Endodermal cell (in vitro differentiated cells): ENCODE results near the gene SRRT. TPM values are rescaled to one million over a fixed set of nuclear protein-coding genes. Genes with fewer than 3 reads are reported as not detected.
A peak's percentile ranks its signal among the peaks of the same experiment; 100 is the strongest.

Experiments used
- DNase-seq: peaks from one replicate; pipeline ENCODE4 v3.0.0-alpha.2; 2017
- H3K27ac ChIP-seq: 2 replicates; pipeline ENCODE4 v1.5.1; 2013; ENCODE audit warnings: mild to moderate bottlenecking, low read depth, low read length, moderate library complexity
- H3K27me3 ChIP-seq: 2 replicates; pipeline ENCODE4 v1.6.1; 2013; ENCODE audit warnings: mild to moderate bottlenecking, low read length, moderate library complexity; ENCODE audit not compliant: insufficient read depth, control insufficient read depth, poor library complexity, severe bottlenecking
- H3K36me3 ChIP-seq: 2 replicates; pipeline ENCODE4 v1.7.0; 2013; ENCODE audit warnings: mild to moderate bottlenecking, low read length, moderate library complexity; ENCODE audit not compliant: control insufficient read depth, insufficient read depth
- H3K4me1 ChIP-seq: one replicate; pipeline ENCODE4 v1.7.0; 2013; ENCODE audit warnings: low read length; ENCODE audit not compliant: control insufficient read depth, insufficient read depth
- H3K4me3 ChIP-seq: 2 replicates; pipeline ENCODE4 v1.5.1; 2013; ENCODE audit warnings: mild to moderate bottlenecking, low read length, moderate library complexity
- H3K9ac ChIP-seq: 2 replicates; pipeline ENCODE4 v1.6.1; 2013; ENCODE audit warnings: mild to moderate bottlenecking, low read length, moderate library complexity; ENCODE audit not compliant: poor library complexity, severe bottlenecking; ENCODE audit errors: extremely low read depth
- H3K9me3 ChIP-seq: 2 replicates; pipeline ENCODE4 v1.6.1; 2013; ENCODE audit warnings: mild to moderate bottlenecking, low read length, moderate library complexity; ENCODE audit not compliant: control insufficient read depth
- H3K27ac Mint-ChIP-seq: 2 replicates; pipeline ENCODE4 v1.8.0; 2020; ENCODE audit warnings: mixed read lengths
- H3K27me3 Mint-ChIP-seq: 2 replicates; pipeline ENCODE4 v1.8.0; 2021; ENCODE audit warnings: mild to moderate bottlenecking, mixed read lengths; ENCODE audit not compliant: insufficient read depth
- H3K36me3 Mint-ChIP-seq: 2 replicates; pipeline ENCODE4 v1.8.0; 2020; ENCODE audit warnings: low read depth, mixed read lengths
- H3K4me1 Mint-ChIP-seq: 2 replicates; pipeline ENCODE4 v1.8.0; 2020; ENCODE audit warnings: mixed read lengths
- H3K4me3 Mint-ChIP-seq: 2 replicates; pipeline ENCODE4 v1.8.0; 2020; ENCODE audit warnings: mild to moderate bottlenecking, moderate library complexity, mixed read lengths
- H3K9me3 Mint-ChIP-seq: 2 replicates; pipeline ENCODE4 v1.8.0; 2020; ENCODE audit warnings: mild to moderate bottlenecking, mixed read lengths
- WGBS, 2 experiments: methylation state at CpG; one replicate each; pipeline versions ENCODE4 v1.1.5 to v1.1.7; 2013; ENCODE audit warnings: missing lambda C conversion rate in 2 of 2, mixed read lengths in 1 of 2; ENCODE audit not compliant: insufficient coverage in 1 of 2, insufficient read length in 1 of 2; 5-methylcytosine and 5-hydroxymethylcytosine counted together
- long read RNA-seq, 4 experiments: library from polyadenylated mRNA in 2 of 4; library from RNA in 1 of 4; library from capped mRNA in 1 of 4; stranded (forward) in 3 of 4; unstranded in 1 of 4; transcript quantifications; one replicate each; pipeline ENCODE4 v2.0.0, GENCODE V29; 2020 to 2021; ENCODE audit warnings: inconsistent platforms in 1 of 4
- polyA plus RNA-seq, 2 experiments: library from polyadenylated mRNA; stranded (reverse); fragments of 50-300 nt; gene quantifications; one replicate each; pipeline ENCODE4 v1.2.3, GENCODE V29; 2013
- total RNA-seq, 2 donors: library from RNA; stranded (reverse); fragmentation: NEBNext Ultra II Directional in 1 of 2; extraction: Animal tissue kit (Norgen Biotek cat#: 25700) in 1 of 2; gene quantifications; 2 replicates in 1 of 2; 3 replicates in 1 of 2; pipeline ENCODE4 v1.2.1, GENCODE V29; 2021
- TF ChIP-seq, protein P1 (sequence below): fragments of 200-600 bp; sonication (generic); conservative IDR thresholded peaks from 2 replicates; pipeline ENCODE4 v1.5.0; 2021; ENCODE audit warnings: antibody characterized with exemption, mild to moderate bottlenecking

SRRT gene, protein sequence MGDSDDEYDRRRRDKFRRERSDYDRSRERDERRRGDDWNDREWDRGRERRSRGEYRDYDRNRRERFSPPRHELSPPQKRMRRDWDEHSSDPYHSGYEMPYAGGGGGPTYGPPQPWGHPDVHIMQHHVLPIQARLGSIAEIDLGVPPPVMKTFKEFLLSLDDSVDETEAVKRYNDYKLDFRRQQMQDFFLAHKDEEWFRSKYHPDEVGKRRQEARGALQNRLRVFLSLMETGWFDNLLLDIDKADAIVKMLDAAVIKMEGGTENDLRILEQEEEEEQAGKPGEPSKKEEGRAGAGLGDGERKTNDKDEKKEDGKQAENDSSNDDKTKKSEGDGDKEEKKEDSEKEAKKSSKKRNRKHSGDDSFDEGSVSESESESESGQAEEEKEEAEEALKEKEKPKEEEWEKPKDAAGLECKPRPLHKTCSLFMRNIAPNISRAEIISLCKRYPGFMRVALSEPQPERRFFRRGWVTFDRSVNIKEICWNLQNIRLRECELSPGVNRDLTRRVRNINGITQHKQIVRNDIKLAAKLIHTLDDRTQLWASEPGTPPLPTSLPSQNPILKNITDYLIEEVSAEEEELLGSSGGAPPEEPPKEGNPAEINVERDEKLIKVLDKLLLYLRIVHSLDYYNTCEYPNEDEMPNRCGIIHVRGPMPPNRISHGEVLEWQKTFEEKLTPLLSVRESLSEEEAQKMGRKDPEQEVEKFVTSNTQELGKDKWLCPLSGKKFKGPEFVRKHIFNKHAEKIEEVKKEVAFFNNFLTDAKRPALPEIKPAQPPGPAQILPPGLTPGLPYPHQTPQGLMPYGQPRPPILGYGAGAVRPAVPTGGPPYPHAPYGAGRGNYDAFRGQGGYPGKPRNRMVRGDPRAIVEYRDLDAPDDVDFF
- 100 to 1,000 TPM; 186 to 236 TPM for total RNA-seq
- polyA plus RNA-seq (2013, experiment 1 of 2) = 161 TPM
- 142 TPM for polyA plus RNA-seq (2013, experiment 2 of 2)
- long read RNA-seq, experiment 1, partial matches to known transcripts = 32 of 36 reads
- long read RNA-seq, experiment 1, other reads (novel, unspliced or antisense) = 3 of 36 reads
- long read RNA-seq, experiment 2, transcript SRRT-213 (20 exons, 2,905 nt) = major isoform, 56 of 197 reads
- long read RNA-seq, experiment 2, transcript SRRT-216 (20 exons, 2,955 nt) = minor isoform, 30 of 197 reads
- long read RNA-seq, experiment 2, transcript SRRT-217 (20 exons, 2,893 nt) = minor isoform, 15 of 197 reads
- long read RNA-seq, experiment 2, transcript SRRT-215 (20 exons, 2,964 nt) = minor isoform, 34 of 197 reads
- long read RNA-seq, experiment 2, partial matches to known transcripts = 32 of 197 reads
- long read RNA-seq, experiment 2, other reads (novel, unspliced or antisense) = 30 of 197 reads
- long read RNA-seq, experiment 3, transcript SRRT-213 (20 exons, 2,905 nt) = major isoform, 211 of 588 reads
- long read RNA-seq, experiment 3, transcript SRRT-215 (20 exons, 2,964 nt) = minor isoform, 129 of 588 reads
- long read RNA-seq, experiment 3, transcript SRRT-217 (20 exons, 2,893 nt) = minor isoform, 79 of 588 reads
- long read RNA-seq, experiment 3, transcript SRRT-216 (20 exons, 2,955 nt) = minor isoform, 77 of 588 reads
- long read RNA-seq, experiment 3, partial matches to known transcripts = 49 of 588 reads
- long read RNA-seq, experiment 3, other reads (novel, unspliced or antisense) = 43 of 588 reads
- long read RNA-seq, experiment 4, transcript SRRT-215 (20 exons, 2,964 nt) = major isoform, 5 of 27 reads
- long read RNA-seq, experiment 4, partial matches to known transcripts = 14 of 27 reads
- long read RNA-seq, experiment 4, other reads (novel, unspliced or antisense) = 2 of 27 reads

DNA sequence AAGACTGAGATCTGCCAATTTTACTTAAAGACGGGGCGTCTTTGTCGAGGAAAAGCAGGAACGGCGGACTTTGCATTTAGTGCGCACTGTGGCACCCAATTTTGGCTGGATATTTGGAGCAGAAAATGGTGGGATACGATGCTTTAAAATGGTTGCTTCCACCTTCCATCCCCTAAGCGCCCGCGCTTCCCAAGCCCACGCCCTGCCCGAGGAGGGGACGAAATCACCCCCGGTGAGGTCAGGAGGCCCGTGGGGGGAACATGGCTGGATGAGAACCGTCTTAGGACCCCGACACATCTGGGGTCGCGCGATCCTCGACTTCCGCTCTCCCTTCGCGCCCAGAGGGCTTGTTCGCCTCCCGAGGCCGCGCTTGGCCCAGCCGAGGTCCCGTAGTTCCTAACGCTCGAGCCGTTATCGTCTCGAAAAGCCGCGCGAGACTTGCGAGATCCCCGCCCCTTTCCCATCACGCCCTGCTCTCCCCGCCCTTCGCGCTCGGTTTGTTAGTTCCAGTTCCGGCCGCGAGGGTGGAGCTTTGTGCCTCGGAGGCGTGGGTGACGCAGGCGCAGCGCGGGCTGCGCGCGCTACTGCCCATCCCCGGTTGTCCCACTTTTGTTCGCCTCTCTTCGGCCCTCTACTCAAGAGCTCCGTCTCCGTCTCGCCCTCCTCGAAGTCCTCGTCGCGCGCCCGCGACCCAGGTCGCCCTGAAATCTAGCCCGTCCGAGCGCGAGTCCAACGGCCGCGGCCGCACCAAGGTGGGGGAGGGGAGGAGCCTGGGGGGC, at the start of gene SRRT:
SRRT (plus strand) TSS at position 527 of the 779 bp plus-strand sequence. CDS start 488 bp downstream, outside the sequence.
- Mint-ChIP-seq H3K9me3 (no peaks in the 10 kb centered on the region), H3K27ac (peak within 1 kb of the TSS; percentile 98), H3K36me3 (peaks cover 79% of the 10 kb centered on the region), H3K27me3 (no peaks in the 10 kb centered on the region), H3K4me3 (peak within 1 kb of the TSS; percentile 99), H3K4me1 (peaks cover 18% of the 10 kb centered on the region)
- H3K9me3 ChIP-seq = no peaks in the 10 kb centered on the region
- DNase-seq = peak; percentile 99
- peak within 1 kb of the TSS; percentile 92 for H3K9ac ChIP-seq
- H3K36me3 ChIP-seq = peaks cover 71% of the 10 kb centered on the region
- peaks cover 5% of the 10 kb centered on the region for H3K4me1 ChIP-seq
- no peaks in the 10 kb centered on the region for H3K27me3 ChIP-seq
- WGBS, 2 experiments = 4 to 15% methylated on average over 23 to 79 of the region's 79 CpGs
- TF ChIP-seq, protein P1, sequence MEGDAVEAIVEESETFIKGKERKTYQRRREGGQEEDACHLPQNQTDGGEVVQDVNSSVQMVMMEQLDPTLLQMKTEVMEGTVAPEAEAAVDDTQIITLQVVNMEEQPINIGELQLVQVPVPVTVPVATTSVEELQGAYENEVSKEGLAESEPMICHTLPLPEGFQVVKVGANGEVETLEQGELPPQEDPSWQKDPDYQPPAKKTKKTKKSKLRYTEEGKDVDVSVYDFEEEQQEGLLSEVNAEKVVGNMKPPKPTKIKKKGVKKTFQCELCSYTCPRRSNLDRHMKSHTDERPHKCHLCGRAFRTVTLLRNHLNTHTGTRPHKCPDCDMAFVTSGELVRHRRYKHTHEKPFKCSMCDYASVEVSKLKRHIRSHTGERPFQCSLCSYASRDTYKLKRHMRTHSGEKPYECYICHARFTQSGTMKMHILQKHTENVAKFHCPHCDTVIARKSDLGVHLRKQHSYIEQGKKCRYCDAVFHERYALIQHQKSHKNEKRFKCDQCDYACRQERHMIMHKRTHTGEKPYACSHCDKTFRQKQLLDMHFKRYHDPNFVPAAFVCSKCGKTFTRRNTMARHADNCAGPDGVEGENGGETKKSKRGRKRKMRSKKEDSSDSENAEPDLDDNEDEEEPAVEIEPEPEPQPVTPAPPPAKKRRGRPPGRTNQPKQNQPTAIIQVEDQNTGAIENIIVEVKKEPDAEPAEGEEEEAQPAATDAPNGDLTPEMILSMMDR = peak; percentile 59
- H3K27ac ChIP-seq = peak within 1 kb of the TSS; percentile 96
- H3K4me3 ChIP-seq = peak within 1 kb of the TSS; percentile 100

DNA sequence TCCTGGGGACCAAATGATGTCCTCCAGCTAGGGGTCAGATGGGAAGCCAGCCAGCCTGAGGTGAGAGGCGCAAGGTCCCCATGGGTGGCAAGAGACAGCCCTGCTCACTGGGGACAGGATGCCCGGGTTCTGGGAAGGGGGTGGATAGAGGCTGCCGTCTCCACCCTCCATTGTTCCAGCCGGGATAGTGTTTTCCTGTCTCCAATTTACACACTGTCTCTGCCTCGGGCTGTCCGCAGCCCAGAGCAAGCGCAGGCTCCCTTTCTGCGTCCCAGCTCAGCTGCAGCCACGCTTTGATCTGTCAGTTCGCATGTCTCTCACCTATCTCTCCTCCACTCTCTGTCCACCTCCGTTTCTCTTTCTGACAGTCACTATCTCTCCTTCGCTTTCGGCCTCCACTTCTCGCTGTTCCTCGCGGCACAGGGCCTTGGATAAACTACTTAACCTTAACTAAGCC, 49.7 kb upstream of the SRRT start:
- Mint-ChIP-seq H3K4me1 (peaks cover 16% of the 10 kb centered on the region), H3K9me3 (no peaks in the 10 kb centered on the region), H3K36me3 (peaks cover 34% of the 10 kb centered on the region), H3K27me3 (no peaks in the 10 kb centered on the region), H3K4me3 (peak overlapping the region; percentile 93), H3K27ac (peak overlapping the region; percentile 92)
- Histone ChIP-seq H3K9ac (peak overlapping the region; percentile 78), H3K9me3 (no peaks in the 10 kb centered on the region), H3K4me1 (no peaks in the 10 kb centered on the region), H3K36me3 (peaks cover 36% of the 10 kb centered on the region), H3K27ac (no peak overlapping the region), H3K27me3 (no peaks in the 10 kb centered on the region), H3K4me3 (peak overlapping the region; percentile 99)
- DNase-seq = peak; percentile 57
- WGBS, 2 experiments = 27 to 36% methylated on average over 7 to 16 of the region's 16 CpGs
- TF ChIP-seq, protein P1 = no peak
